NK-92 treated with Interleukin-12 subunit alpha and Interleukin-12 subunit beta, amount 100 ng/mL, for 24 hours (cell line): ENCODE results near the gene CMIP.

Source experiments
- DNase-seq: peaks from one replicate; lab custom pipeline; 2025; lab: John Stamatoyannopoulos, UW

Gene CMIP

GRCh38 chr16:81607805-81608522, 163.4 kb downstream of the CMIP start:
- no peak for DNase-seq

- DNase-seq = no peak
Measured at GRCh38 chr16:81608523-81609209, 164.1 kb downstream of the CMIP start.

GRCh38 chr16:81609323-81609892, 164.8 kb downstream of the CMIP start:
- no peak for DNase-seq

- no peak for DNase-seq
Measured at GRCh38 chr16:81610144-81610842, 165.7 kb downstream of the CMIP start.

GRCh38 chr16:81610936-81611335, 166.3 kb downstream of the CMIP start:
- no peak for DNase-seq

- DNase-seq = no peak
Measured at GRCh38 chr16:81611721-81612120, 167.1 kb downstream of the CMIP start.

GRCh38 chr16:81612351-81613163, 167.9 kb downstream of the CMIP start:
- no peak for DNase-seq

- DNase-seq = no peak
Measured at GRCh38 chr16:81614171-81614570, 169.6 kb downstream of the CMIP start.

GRCh38 chr16:81614654-81615359, 170.2 kb downstream of the CMIP start:
- no peak for DNase-seq

GRCh38 chr16:81615411-81615810, 170.8 kb downstream of the CMIP start:
- DNase-seq = no peak

- no peak for DNase-seq
Measured at GRCh38 chr16:81615833-81616232, 171.2 kb downstream of the CMIP start.

- peak; percentile 82 for DNase-seq
Measured at GRCh38 chr16:81616321-81617020, 171.9 kb downstream of the CMIP start.

- no peak for DNase-seq
Measured at GRCh38 chr16:81617021-81617346, 172.4 kb downstream of the CMIP start.

GRCh38 chr16:81618187-81618586, 173.6 kb downstream of the CMIP start:
- no peak for DNase-seq

- DNase-seq = no peak
Measured at GRCh38 chr16:81618661-81619060, 174.1 kb downstream of the CMIP start.

GRCh38 chr16:81620029-81620428, 175.4 kb downstream of the CMIP start:
- no peak for DNase-seq

GRCh38 chr16:81620796-81621195, 176.2 kb downstream of the CMIP start:
- DNase-seq = no peak

GRCh38 chr16:81621496-81621895, 176.9 kb downstream of the CMIP start:
- no peak for DNase-seq

- DNase-seq = peak; percentile 5
Measured at GRCh38 chr16:81623365-81624102, 178.9 kb downstream of the CMIP start.

- no peak for DNase-seq
Measured at GRCh38 chr16:81624403-81624759, 179.8 kb downstream of the CMIP start.
